Activated T-cell treated with anti-CD3 and anti-CD28 coated beads for 48 hours (primary cell): ENCODE measurements around the gene CD28.
"Not testable (repeated sequence)": the region's sequence is repeated elsewhere in the genome, so short reads cannot be mapped to it uniquely, and the experiment has no call there.

ENCODE experiments used
- DNase-seq: peaks from one replicate; pipeline ENCODE4 v3.0.0-alpha.2; 2020; ENCODE audit warnings: low read depth

CD28 gene

GRCh38 chr2:203687165-203687564 is 19.3 kb upstream of the CD28 start:
- DNase-seq: no peak

- no peak for DNase-seq
Observed at GRCh38 chr2:203688798-203689197, 17.6 kb upstream of the CD28 start.

GRCh38 chr2:203689426-203690116 is 16.9 kb upstream of the CD28 start:
- no peak for DNase-seq

GRCh38 chr2:203690117-203690431 is 16.4 kb upstream of the CD28 start:
- no peak for DNase-seq

GRCh38 chr2:203690441-203691047 is 15.9 kb upstream of the CD28 start:
- no peak for DNase-seq

GRCh38 chr2:203691149-203691548 is 15.3 kb upstream of the CD28 start:
- no peak for DNase-seq

- no peak for DNase-seq
Observed at GRCh38 chr2:203692031-203692710, 14.3 kb upstream of the CD28 start.

GRCh38 chr2:203693242-203693879 is 13.1 kb upstream of the CD28 start:
- DNase-seq: no peak

- DNase-seq: no peak
Observed at GRCh38 chr2:203694191-203694590, 12.2 kb upstream of the CD28 start.

- no peak for DNase-seq
Observed at GRCh38 chr2:203697190-203697589, 9.2 kb upstream of the CD28 start.

- DNase-seq: not testable (repeated sequence)
Observed at GRCh38 chr2:203697763-203698162, 8.7 kb upstream of the CD28 start.

- DNase-seq: not testable (repeated sequence)
Observed at GRCh38 chr2:203698410-203698809, 8.0 kb upstream of the CD28 start.

GRCh38 chr2:203704430-203704829 is 2.0 kb upstream of the CD28 start:
- DNase-seq: no peak

- DNase-seq: peak; percentile 21
Observed at GRCh38 chr2:203705178-203705577, 1.3 kb upstream of the CD28 start.

GRCh38 chr2:203707530-203707929 is 1.1 kb downstream of the CD28 start:
- no peak for DNase-seq

- no peak for DNase-seq
Observed at GRCh38 chr2:203708846-203709396, 2.5 kb downstream of the CD28 start.

GRCh38 chr2:203709416-203710040 is 3.1 kb downstream of the CD28 start:
- no peak for DNase-seq

GRCh38 chr2:203710226-203710625 is 3.8 kb downstream of the CD28 start:
- no peak for DNase-seq

- no peak for DNase-seq
Observed at GRCh38 chr2:203710952-203711351, 4.5 kb downstream of the CD28 start.

- no peak for DNase-seq
Observed at GRCh38 chr2:203711399-203711798, 5.0 kb downstream of the CD28 start.

GRCh38 chr2:203713381-203713780 is 6.9 kb downstream of the CD28 start:
- DNase-seq: no peak

- DNase-seq: no peak
Observed at GRCh38 chr2:203714112-203714511, 7.7 kb downstream of the CD28 start.
